Astrocyte (in vitro differentiated cells and primary cell): ENCODE results near the gene NUP214.

Experiments
- CTCF ChIP-seq: IDR thresholded peaks from 2 replicates; pipeline ENCODE4 v1.5.1; 2011; ENCODE audit warnings: low read depth, mild to moderate bottlenecking, inconsistent platforms, low read length, moderate library complexity; ENCODE audit not compliant: insufficient read depth
- EZH2 ChIP-seq: IDR thresholded peaks from 2 replicates; pipeline ENCODE4 v1.6.1; 2012; ENCODE audit warnings: mild to moderate bottlenecking, low read length, inconsistent platforms; ENCODE audit not compliant: insufficient read depth

- TF ChIP-seq CTCF (no peak), EZH2 (no peak)
Observed at GRCh38 chr9:131146186-131146585, 20.8 kb downstream of the NUP214 start.
